Measurements from ENCODE around the gene ZNF106.

The ZNF106 gene

DNA sequence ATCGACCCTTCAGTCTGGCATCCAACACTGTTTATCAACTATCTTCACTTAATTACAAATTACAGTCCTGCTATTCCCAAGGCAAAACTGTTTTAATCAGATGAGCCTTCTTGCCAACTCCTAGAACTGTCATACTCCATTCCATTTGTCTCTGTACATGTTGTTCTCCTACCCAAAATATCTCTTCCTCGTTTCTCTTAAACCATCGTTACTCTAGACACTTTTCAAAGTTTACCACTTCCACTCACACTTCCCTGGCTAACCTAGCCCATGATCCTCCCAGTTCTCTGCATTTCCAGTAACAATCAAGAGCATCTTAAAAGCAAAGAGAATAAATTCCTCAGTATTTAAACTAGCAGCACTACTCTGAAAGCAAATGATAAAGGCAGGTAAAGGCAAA lies 19.9 kb downstream of the ZNF106 start:
- DNase-seq, result no peak

DNA sequence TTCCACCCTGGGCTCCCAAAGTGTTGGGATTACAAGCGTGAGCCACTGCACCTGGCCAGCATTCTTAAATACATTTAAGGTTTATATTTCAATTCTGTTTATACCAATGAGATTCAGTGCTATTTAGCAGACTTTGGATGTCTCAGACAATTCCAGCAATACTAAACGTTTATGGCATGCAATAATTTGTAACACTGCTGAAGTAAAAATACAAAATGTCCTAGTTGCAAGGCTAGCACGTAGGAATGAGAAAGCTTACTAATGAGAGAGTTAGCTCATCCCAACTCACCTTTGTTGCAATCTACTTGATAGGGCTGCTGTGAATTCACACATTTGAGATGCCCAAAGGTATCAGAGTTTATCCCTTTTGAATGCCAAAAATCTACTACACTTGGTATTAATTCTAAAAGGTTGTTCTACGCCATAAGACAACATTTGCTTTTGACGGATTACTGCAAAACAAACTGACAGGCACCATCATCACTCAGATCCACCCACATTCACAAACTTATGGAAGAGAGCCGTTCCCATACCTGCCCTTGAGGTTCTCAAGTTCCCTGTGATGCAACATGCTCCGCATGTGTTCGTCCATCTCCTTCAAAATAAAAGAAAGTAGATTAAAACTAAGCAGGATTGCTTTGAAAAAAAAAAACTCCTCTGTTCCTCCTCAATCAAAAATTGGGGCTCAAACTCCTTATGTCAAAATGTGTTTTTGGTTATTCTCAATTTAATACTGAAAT lies 25.3 kb downstream of the ZNF106 start:
- no peak for DNase-seq

DNA sequence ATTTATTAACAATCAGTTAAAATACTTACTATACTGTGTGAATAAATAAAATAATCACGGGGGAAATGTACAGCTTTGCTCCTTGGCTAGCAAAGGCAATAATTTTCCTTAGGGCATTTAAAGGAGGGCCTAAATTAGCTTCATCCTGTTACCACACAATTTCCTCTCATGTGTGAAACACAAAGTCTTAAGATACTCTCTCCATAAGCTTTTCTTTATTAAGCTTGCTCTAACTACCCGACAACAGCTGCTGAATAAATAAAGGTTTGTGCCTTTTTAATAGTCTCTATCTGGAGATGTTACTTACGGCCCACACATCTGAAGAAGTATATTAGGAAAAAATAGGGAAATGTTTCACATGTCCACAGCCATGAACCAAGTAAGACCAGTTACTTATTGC lies 29.7 kb downstream of the ZNF106 start:
- no peak for DNase-seq

DNA sequence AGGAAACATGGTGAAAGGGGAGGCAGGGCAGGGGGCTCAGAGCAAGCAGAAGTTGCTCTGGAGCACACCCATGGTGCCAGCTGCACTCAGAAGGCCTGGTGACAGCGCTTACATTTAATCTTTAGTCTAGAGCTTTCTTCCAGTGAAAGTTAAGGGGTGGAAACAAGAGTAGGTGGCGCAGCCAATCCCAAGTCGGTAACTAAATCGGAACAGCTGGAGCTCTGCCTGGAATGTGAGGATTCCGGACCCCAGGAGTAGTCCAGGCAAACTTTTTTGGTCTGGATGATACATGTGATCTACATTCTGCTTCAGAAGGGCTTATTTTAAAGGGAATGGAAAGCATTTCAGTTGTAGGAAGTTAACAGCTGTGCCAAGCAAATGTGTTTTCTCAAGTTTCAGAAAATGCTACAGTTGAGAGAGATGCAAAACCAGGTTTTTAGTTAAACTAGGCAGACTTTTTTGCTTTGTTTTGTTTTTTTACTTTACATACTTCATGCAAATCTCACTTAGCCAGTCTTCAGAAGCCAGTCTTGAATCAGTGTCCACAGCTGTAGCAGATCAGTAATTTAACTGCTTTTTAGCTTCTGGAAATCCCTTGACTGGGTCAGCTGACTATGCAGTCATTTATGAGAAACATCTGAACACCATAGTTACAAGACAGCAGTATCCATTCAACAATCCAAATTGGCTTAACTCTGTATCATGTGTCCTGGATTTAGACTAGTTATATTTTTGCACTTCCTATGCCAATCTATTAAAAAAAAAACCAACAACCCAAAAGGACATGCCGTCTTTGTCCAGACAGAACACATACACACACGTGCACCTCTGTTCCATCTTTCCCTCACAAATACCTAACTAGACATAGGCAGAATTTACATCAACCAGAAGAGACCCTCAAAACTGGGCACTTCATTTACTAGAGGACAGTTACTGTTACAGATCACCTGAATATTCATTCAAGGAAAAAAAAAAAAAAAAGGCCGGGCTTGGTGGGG lies 33.2 kb downstream of the ZNF106 start:
- DNase-seq, result no peak

DNA sequence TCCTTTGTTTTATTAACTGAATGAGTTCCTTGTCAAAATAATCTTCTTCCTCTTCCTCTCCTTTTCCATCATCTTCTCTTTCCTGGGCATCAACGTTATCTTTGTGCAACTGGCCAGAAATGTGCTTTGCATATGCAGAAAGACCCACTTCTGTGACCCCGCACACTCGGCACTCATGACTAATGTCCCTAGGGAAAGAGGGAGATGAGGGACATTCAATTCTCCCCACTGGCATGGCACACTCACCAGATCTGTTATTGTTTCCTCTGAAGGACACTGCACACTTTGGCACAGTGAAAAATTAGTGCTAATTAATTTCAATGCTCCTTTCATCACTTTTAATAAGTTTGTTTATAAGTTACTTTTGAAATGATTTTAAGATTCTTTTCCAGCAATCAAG lies 34.0 kb downstream of the ZNF106 start:
- DNase-seq, result no peak

DNA sequence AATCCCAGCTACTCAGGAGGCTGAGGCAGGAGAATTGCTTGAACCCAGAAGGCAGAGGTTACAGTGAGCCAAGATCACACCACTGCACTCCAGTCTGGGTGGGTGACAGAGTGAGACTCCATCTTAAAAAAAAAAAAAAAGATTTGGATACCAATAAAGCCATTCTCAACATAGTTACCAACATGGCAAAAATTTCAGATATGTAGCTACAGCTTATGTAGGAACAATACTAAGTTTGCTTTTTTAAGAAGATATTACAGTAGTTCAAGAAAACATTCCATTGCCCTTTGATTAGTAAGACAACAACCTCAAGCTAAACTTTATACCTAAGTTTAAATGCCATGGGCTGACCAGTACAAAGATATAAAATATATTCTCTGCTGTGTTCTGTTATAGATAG lies 34.4 kb downstream of the ZNF106 start:
- no peak for DNase-seq

DNA sequence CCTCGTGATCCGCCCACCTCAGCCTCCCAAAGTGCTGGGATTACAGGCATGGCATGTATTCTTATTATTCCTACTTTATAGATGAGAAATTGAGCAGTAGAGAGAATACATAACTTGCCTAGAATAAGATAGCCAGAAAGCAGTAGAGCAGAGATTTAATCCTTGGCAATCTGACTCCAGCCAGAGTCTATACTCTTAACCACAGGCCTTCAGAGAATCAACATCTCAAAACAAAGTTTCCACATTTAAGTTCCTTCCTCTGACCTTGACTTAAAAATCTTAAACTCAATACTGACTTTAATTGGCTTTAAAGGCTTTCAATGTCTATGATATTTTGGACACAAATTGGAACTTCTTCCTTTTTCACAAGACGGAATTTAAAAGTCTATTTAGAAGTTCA lies 37.1 kb downstream of the ZNF106 start:
- DNase-seq, result no peak

DNA sequence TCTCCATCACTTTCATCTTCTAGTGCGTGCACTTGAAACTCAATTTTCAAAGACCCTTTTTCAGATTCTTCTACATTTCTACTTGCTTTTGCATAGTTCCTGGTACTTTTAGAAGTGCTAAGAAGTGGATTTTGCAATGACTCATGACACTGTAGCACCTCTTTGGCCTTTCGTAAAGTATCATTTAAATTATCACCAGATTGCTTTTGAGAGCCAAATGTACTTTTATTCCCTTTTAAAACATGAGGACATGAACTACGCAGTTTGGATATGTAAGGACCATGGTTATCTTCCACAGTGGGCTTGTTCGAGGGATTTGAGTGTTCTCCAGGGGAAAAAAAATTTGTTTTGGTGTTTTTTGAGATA lies 40.5 kb downstream of the ZNF106 start:
- DNase-seq, result no peak

- DNase-seq, result no peak
Observed at GRCh38 chr15:42449770-42450424, 41.0 kb downstream of the ZNF106 start.

- no peak for DNase-seq
Observed at GRCh38 chr15:42448281-42448680, 42.7 kb downstream of the ZNF106 start.

- no peak for DNase-seq
Observed at GRCh38 chr15:42447599-42447998, 43.3 kb downstream of the ZNF106 start.

DNA sequence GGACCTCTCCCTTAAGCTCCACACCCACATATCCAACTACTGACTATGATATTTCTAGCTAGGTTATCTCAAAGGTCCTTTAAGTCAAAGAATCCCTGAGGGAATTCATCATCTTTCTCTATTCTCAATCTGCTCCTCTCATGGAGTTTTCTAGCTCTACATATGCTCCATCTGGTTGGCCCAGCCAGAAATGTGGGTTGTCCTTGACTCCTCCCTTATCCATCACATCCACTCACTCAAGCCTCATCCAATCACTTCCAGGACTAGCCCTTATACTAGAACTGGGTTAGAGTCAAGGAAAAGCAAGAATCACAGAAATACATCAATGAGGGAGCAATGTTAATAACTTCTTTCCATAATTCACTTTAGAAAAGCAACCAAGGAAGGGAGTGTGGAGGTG lies 45.4 kb downstream of the ZNF106 start:
- no peak for DNase-seq

GRCh38 chr15:42444415-42445063 lies 46.4 kb downstream of the ZNF106 start:
- no peak for DNase-seq

GRCh38 chr15:42427429-42428223 lies 63.3 kb downstream of the ZNF106 start:
- DNase-seq, result no peak

GRCh38 chr15:42421376-42421775 lies 69.6 kb downstream of the ZNF106 start:
- DNase-seq, result no peak

GRCh38 chr15:42419369-42419768 lies 71.6 kb downstream of the ZNF106 start:
- DNase-seq, result no peak

GRCh38 chr15:42413920-42414319 lies 77.0 kb downstream of the ZNF106 start:
- DNase-seq, result no peak

- no peak for DNase-seq
Observed at GRCh38 chr15:42411884-42412283, 79.1 kb downstream of the ZNF106 start.

- no peak for DNase-seq
Observed at GRCh38 chr15:42409011-42409410, 81.9 kb downstream of the ZNF106 start.

DNA sequence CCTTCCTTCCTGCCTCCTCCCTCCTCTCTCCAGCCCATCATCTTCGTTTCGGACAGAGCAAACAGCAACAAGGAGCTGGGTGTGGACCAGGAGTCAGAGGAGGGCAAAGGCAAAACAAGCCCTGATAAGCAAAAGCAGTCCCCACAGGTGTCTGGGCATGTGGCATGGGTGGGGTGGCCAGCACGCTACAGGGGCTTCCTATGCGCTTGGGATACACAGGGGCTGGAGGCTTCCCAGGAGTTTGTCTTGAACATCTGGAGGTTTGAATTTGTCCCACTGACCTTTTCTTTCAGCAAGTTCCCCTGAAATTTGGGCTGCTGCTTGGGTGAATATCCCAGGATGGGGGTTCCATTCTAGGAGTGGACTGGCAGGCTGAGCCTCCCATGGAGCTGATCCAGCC lies 82.8 kb downstream of the ZNF106 start:
- DNase-seq, result no peak

DNA sequence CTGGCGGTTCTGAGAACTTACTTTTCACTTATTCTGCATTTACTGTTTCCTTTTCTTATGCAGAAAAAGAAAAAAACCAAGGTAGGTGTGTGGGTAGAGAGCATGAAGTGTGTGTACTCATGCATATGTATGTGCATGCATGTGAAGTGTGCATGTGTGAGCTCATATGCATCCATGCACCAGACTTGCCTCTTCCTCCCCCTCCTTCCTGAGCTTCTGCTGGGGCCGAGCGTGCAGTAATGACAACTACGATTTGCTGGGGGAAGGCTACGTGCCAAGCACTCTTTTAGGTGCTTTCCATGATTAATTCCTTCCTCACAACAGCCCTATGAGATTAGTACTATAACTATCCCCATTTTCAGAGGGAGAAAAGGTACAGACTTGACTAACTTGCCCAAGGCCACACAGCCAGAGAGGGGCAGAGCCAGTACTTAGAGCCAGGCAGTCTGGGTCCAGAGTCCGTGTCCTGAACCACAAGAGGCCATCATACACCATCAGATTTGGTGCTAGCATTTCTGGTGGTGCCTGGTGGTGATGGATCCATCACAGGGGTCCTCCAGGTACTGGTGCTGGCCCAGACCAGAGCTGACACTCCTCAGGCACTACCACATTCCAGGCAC lies 85.0 kb downstream of the ZNF106 start:
- no peak for DNase-seq

Measured in T-helper 9 cell (primary cell).